Smooth muscle cell (in vitro differentiated cells): ENCODE results near the gene ZBTB7C. TPM values are rescaled to one million over a fixed set of nuclear protein-coding genes. Genes with fewer than 3 reads are reported as not detected.

Source experiments
- DNase-seq: peaks from one replicate; lab custom pipeline; 2025; ENCODE audit not compliant: unreplicated experiment; lab: John Stamatoyannopoulos, UW
- H2AFZ ChIP-seq: fragments of 200-600 bp; sonication (generic); 2 replicates; pipeline ENCODE4 v1.6.0; 2016; ENCODE audit warnings: antibody characterized with exemption, low read depth, mild to moderate bottlenecking
- H3F3A ChIP-seq: fragments of 200-600 bp; sonication (generic); 2 replicates; pipeline ENCODE4 v1.6.0; 2017; ENCODE audit warnings: antibody characterized with exemption, low read depth
- H3K27ac ChIP-seq: fragments of 200-600 bp; sonication (generic); 2 replicates; pipeline ENCODE4 v1.5.1; 2016; ENCODE audit warnings: low read depth, mild to moderate bottlenecking
- H3K27me3 ChIP-seq: fragments of 200-600 bp; sonication (generic); 2 replicates; pipeline ENCODE4 v1.6.1; 2016; ENCODE audit warnings: low read depth, mild to moderate bottlenecking
- H3K36me3 ChIP-seq: fragments of 200-600 bp; sonication (generic); 2 replicates; pipeline ENCODE4 v1.5.1; 2016; ENCODE audit warnings: low read depth
- H3K4me1 ChIP-seq: fragments of 200-600 bp; sonication (generic); 2 replicates; pipeline ENCODE4 v1.5.1; 2016; ENCODE audit warnings: low read depth
- H3K4me2 ChIP-seq: fragments of 200-600 bp; sonication (generic); 2 replicates; pipeline ENCODE4 v1.6.0; 2016; ENCODE audit warnings: mild to moderate bottlenecking
- H3K4me3 ChIP-seq: fragments of 200-600 bp; sonication (generic); 2 replicates; pipeline ENCODE4 v1.5.1; 2016; ENCODE audit warnings: mild to moderate bottlenecking
- H3K79me2 ChIP-seq: fragments of 200-600 bp; sonication (generic); 2 replicates; pipeline ENCODE4 v1.6.0; 2016; ENCODE audit warnings: low read depth, mild to moderate bottlenecking
- H3K9ac ChIP-seq: fragments of 200-600 bp; sonication (generic); 2 replicates; pipeline ENCODE4 v1.6.0; 2016; ENCODE audit warnings: low read depth
- H3K9me3 ChIP-seq: fragments of 200-600 bp; sonication (generic); replicated peaks from 2 replicates; pipeline ENCODE4 v1.5.1; 2016; ENCODE audit warnings: low read depth
- H4K20me1 ChIP-seq: fragments of 200-600 bp; sonication (generic); 2 replicates; pipeline ENCODE4 v1.6.0; 2016; ENCODE audit warnings: low read depth
- CTCF ChIP-seq: fragments of 200-600 bp; sonication (generic); IDR thresholded peaks from 2 replicates; pipeline ENCODE4 v1.5.1; 2017; ENCODE audit warnings: borderline replicate concordance, mild to moderate bottlenecking, antibody characterized with exemption; ENCODE audit not compliant: insufficient read depth, poor library complexity, severe bottlenecking
- WGBS: methylation state at CpG from one replicate; pipeline ENCODE4 v1.1.7; 2016; ENCODE audit warnings: low lambda C conversion rate; 5-methylcytosine and 5-hydroxymethylcytosine counted together
- polyA plus RNA-seq: library from polyadenylated mRNA; unstranded; fragments of >200 nt; fragmentation: Nextera tagmentation; extraction: Ambion mirVana; gene quantifications from 2 replicates; pipeline ENCODE4 v1.2.1, GENCODE V29; 2016
- total RNA-seq: library from RNA; depleted of rRNA; stranded (reverse); fragments of >200 nt; gene quantifications from 2 replicates; pipeline ENCODE4 v1.2.3, GENCODE V29; 2014

ZBTB7C gene
- total and polyA plus RNA-seq, 2 experiments from 2014 or later, result 0.48 to 0.63 TPM

DNA sequence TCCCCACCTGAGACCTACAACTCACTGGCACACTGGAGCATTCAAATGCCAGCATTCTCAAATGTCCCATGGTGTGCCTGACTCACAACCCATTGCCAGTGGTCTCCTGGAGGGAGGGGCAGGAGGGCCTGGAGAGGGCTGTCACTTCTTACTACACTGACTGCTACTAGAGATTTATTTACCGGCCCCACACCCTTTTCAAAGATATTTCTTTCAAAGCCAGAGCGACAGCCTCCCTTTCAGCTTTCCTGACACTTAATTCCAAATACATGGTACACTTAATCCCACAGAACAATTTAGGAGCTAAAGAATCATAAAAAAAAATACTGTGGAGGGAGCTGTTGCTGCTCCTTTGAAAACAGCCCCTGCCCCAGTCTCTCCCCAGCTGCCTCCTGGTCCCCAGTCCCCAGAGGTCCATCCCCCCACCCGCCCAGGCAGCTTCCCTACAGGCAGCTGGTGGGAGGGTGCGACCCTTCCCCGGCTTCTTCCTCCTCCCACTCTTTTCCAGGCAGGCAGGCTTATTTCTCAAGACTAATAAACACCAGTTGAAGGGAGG, 349.6 kb downstream of the ZBTB7C start:
- H3K4me2 ChIP-seq, result peak overlapping the region; percentile 67
- H4K20me1 ChIP-seq, result no peaks in the 10 kb centered on the region
- no peak for DNase-seq
- no peaks in the 10 kb centered on the region for H3K9me3 ChIP-seq
- no peaks in the 10 kb centered on the region for H3K79me2 ChIP-seq
- TF ChIP-seq CTCF, result no peak
- WGBS, result 9% methylated on average over 5 of the region's 5 CpGs
- no peak overlapping the region for H3K27ac ChIP-seq
- no peak overlapping the region for H3K4me3 ChIP-seq
- H2AFZ ChIP-seq, result no peak overlapping the region
- H3K36me3 ChIP-seq, result no peaks in the 10 kb centered on the region
- H3F3A ChIP-seq, result no peaks in the 10 kb centered on the region
- no peak overlapping the region for H3K9ac ChIP-seq
- H3K4me1 ChIP-seq, result peaks cover 15% of the 10 kb centered on the region
- peaks cover 8% of the 10 kb centered on the region for H3K27me3 ChIP-seq

GRCh38 chr18:48058486-48058885, 350.7 kb downstream of the ZBTB7C start:
- no peak overlapping the region for H3K27ac ChIP-seq
- no peak overlapping the region for H3K4me2 ChIP-seq
- no peaks in the 10 kb centered on the region for H4K20me1 ChIP-seq
- no peak for DNase-seq
- H3K9ac ChIP-seq, result no peak overlapping the region
- no peaks in the 10 kb centered on the region for H3F3A ChIP-seq
- no peaks in the 10 kb centered on the region for H3K36me3 ChIP-seq
- peaks cover 8% of the 10 kb centered on the region for H3K27me3 ChIP-seq
- no peaks in the 10 kb centered on the region for H3K79me2 ChIP-seq
- 91% methylated on average over 6 of the region's 6 CpGs for WGBS
- no peak overlapping the region for H3K4me3 ChIP-seq
- peaks cover 15% of the 10 kb centered on the region for H3K4me1 ChIP-seq
- no peak overlapping the region for H2AFZ ChIP-seq
- H3K9me3 ChIP-seq, result no peaks in the 10 kb centered on the region
- TF ChIP-seq CTCF, result no peak

- no peaks in the 10 kb centered on the region for H3F3A ChIP-seq
- no peaks in the 10 kb centered on the region for H3K79me2 ChIP-seq
- no peak for DNase-seq
- H2AFZ ChIP-seq, result no peak overlapping the region
- H3K4me1 ChIP-seq, result peaks cover 15% of the 10 kb centered on the region
- no peaks in the 10 kb centered on the region for H3K36me3 ChIP-seq
- H3K9me3 ChIP-seq, result no peaks in the 10 kb centered on the region
- no peak overlapping the region for H3K27ac ChIP-seq
- TF ChIP-seq CTCF, result no peak
- H3K4me3 ChIP-seq, result no peak overlapping the region
- H3K9ac ChIP-seq, result no peak overlapping the region
- H4K20me1 ChIP-seq, result no peaks in the 10 kb centered on the region
- H3K27me3 ChIP-seq, result peaks cover 8% of the 10 kb centered on the region
- no peak overlapping the region for H3K4me2 ChIP-seq
Observed at GRCh38 chr18:48057018-48057417, 352.2 kb downstream of the ZBTB7C start.

- H3K79me2 ChIP-seq, result no peaks in the 10 kb centered on the region
- no peak overlapping the region for H3K9ac ChIP-seq
- H3K27ac ChIP-seq, result no peak overlapping the region
- no peak overlapping the region for H2AFZ ChIP-seq
- H3K9me3 ChIP-seq, result no peaks in the 10 kb centered on the region
- H3F3A ChIP-seq, result no peaks in the 10 kb centered on the region
- DNase-seq, result no peak
- TF ChIP-seq CTCF, result no peak
- 91% methylated on average over 6 of the region's 6 CpGs for WGBS
- no peaks in the 10 kb centered on the region for H3K36me3 ChIP-seq
- no peaks in the 10 kb centered on the region for H4K20me1 ChIP-seq
- peaks cover 8% of the 10 kb centered on the region for H3K27me3 ChIP-seq
- no peak overlapping the region for H3K4me3 ChIP-seq
- H3K4me2 ChIP-seq, result no peak overlapping the region
- peaks cover 15% of the 10 kb centered on the region for H3K4me1 ChIP-seq
Observed at GRCh38 chr18:48055351-48055750, 353.8 kb downstream of the ZBTB7C start.
